ENCODE measurements around the gene KLC1.
A peak's percentile ranks its signal among the peaks of the same experiment; 100 is the strongest.

The KLC1 gene

DNA sequence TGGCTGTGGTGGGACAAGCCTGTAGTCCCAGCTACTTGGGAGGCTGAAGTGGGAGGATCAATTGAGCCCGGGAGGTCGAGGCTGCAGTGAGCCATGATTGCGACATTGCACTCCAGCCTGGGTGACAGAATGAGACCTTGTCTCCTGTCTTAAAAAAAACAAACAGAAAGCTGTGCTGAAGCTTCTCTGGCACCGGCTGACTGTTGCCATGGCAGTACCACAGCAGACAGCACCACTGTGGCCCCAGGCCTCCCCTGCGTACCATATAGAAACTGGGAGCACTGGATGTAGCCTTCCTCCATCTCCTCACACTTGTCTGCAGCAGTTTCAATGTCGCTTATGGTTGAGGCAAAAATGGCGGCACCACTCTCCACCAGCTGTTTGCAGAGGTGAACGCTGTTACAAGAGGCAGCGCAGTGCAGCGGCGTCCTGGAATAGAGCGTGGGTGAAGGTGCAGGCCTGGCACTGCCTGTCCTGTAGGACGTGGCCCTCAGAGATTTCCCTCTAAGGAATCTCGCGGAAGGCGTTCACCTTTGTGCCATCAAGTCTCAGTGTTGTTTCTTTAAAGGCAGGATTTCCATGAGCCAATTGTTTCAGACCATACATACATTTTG lies 108.5 kb downstream of the KLC1 start:
- no peak for DNase-seq

DNA sequence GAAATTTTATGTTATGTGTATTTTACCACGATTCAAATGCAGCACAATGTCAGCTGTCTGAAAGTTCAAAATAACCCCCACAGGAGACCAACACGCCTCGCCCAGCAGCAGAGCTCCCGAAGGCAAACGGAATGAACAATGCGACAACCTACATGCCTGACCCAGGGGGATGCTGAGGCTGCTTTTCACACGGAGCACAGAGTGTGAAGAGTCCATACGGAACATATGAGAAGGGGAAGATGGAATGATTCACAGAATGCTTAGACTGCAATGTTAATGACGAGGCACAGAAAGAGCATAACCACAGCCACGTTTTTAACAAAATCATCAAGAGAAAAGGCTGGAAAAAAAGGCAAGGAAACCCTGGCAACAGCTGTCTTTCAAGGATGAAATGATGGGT lies 109.2 kb downstream of the KLC1 start:
- no peak for DNase-seq

DNA sequence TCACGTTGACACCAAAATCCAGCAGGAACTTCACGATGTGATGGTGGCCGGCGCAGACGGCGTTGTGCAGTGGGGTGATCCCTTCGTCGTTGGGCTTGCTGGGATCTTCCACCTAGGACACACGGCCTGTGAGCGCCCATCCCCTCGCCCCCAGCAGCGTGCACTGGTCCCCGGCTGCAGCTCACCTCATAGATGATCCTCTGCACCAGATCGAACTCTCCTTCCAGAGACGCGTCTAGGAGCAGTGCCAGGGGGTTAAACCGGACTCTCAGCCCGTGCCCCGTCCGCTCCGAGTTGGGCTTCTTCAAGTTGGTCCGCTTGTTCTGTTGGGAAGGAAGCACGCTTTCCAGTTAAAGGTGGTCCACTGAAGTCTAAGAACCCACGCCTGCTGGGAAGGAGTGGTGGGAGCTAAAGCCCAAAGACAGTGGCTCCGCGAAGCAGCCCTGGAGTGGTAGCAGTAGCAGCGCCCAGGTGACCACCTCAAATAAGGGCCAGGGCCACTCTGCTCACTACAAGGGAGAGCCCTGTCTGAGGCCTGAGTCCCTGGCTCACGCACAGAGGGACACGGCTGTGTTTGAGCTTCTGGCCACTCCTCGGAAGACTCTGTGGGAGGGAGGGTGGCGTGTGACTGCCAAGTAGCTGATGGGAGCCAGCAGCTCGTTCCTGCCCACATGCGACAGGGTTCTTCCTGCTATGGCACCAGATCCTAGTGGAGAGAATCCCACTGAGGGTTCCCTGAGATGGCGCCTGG lies 109.9 kb downstream of the KLC1 start:
- no peak for DNase-seq

DNA sequence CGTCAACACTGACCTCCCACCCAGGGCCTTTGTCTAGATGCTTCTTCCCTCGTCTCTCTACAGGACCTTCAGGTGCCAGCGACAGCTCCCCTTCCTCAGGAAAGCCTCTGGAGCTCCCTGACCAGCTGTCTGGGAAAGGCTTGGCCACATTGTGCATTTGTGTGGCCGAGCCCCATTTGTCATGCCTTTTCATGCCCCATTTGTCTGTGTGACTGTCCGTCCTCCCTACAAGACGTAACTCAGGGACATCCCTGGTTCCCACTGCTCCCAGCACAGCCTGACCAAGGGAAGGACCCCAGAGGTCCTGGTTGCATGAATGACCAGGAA lies 110.4 kb downstream of the KLC1 start:
- DNase-seq: no peak

DNA sequence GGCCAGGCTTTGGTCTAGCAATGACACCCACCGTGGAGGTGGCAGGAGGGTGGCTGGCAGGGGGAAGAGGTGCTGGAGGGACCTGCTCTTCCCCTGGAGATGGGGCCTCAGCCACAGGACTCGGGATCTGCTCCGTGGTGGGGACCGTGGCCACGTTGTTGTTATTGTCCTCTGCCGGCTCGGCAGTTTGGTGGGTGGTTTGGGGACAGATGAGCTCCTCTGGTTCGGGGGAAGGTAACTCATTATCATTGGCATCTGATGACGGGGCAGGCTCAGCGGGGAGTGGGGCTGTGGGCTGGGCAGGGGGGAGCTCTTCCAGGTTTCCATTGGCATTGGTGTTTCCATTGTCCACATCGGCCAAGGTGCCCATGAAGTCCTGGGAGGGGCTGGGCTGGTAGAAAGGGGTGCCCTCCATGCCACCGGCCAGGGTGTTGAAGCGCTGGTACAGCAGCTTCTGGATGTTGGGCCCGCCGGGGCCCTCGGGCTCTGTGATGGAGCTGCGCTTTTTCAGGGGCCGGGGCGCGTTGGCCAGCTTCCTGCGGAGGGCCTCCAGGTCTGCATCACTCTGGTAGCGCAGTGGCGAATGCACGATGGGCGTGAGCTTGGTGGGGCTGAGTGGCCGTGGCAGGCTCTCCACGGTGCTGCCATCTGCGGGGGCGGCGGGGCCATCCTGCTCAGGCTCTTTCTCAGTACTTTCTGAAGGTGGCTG lies 110.9 kb downstream of the KLC1 start:
- no peak for DNase-seq

DNA sequence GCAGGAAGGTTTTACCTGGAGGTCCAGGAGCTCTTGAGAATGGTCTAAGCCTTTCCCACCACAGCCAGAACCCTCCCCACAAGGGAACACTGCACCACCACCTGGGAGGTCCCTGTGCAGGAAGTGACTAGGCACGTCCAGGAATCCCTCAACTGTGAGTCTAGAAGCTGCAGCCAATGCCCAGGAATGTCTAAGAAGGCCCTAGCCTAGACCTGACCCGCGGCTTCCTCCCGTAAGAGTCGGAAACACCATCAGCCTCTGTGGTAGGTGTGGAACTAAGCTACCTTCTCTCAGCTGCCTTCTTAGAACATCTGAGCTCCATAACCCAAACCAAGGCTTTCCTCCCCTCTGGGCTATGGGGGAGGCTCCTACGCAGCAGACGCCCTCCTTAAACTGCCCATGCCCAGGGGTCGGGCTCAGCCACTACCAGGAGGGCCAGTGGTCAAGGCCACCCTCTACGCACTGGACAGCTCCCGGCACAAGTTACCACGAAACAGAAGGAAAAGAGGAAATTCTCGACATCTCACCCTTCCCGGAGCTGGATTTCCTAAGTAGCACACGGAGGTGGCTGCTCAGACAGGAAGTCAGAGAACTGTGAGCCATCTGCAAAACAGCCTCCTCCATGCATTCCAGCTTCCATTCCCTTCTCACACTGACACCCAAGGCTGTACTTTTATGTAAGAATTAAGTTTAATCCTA lies 112.1 kb downstream of the KLC1 start:
- DNase-seq: no peak

DNA sequence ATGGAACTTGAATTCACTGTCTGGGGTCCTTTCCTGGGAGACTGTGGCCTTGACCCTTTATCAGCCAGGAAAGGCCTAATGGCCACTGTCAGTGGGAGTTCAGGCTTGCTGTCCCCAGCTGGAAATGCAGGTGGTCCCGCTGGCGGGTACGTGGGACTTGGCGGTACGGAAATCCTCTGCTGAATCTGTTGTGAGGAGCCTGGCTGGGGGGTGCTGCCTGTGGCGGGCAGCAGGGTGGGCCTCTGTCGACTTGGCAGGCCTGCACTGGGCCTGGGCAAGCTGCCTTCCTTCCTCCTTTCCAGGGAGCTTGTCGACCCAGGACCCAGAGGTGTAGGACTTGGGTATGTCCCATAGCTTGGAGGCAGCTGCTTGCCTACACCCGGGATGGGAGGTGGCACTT lies 112.9 kb downstream of the KLC1 start:
- no peak for DNase-seq

DNA sequence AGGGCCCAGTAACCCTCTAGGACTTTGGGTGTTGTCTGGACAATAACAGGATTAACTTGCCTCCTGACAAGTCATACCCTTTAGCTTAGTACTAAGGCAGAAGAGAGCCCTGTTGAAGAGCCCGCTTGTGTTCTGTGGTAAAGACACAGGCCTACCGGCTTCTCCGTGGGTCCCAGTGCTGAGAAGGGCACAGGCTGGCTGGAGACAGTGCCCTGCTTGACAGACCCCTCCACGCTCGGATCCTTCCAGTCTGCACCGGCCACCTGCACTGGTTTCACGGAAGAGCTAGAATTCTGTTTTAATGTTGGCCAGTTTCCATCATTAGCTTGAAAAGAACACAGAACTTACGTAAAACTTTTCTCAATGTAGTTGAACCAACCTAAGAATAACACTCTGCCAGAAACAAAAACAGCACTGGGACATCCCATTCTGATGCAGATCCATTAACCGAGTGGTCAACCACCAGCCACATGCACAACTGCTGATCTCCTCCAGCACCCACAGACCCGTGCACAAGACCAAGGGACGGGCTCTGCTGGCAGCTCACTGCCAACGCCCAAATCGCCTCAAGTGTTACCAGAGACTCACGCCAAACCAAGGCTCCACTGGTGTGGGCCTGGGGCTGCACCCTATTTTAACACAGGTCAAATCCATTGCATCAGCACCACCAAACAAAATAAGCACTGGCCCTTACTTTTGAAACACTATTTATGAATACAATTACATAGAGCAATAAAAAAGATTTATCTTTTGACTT lies 113.7 kb downstream of the KLC1 start:
- no peak for DNase-seq

DNA sequence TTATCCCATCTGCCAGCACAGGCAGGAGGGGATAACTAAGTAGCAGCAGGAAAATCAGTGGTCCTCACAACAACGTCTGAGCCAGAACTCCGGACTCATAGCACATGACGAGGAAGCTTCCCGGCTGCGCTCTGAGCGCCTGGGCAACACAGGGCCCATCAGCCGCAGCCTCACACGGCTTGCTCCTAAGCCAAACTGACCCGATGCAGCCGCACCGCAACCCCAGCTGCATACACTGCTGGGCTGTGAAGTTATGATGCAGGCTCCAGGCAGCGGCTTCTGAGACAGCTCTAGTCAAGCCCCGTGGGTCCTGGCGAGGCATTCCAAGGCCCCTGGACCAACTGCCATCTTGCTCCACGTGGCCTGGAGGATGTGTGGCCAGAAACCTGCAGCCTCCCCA lies 114.7 kb downstream of the KLC1 start:
- DNase-seq: no peak

DNA sequence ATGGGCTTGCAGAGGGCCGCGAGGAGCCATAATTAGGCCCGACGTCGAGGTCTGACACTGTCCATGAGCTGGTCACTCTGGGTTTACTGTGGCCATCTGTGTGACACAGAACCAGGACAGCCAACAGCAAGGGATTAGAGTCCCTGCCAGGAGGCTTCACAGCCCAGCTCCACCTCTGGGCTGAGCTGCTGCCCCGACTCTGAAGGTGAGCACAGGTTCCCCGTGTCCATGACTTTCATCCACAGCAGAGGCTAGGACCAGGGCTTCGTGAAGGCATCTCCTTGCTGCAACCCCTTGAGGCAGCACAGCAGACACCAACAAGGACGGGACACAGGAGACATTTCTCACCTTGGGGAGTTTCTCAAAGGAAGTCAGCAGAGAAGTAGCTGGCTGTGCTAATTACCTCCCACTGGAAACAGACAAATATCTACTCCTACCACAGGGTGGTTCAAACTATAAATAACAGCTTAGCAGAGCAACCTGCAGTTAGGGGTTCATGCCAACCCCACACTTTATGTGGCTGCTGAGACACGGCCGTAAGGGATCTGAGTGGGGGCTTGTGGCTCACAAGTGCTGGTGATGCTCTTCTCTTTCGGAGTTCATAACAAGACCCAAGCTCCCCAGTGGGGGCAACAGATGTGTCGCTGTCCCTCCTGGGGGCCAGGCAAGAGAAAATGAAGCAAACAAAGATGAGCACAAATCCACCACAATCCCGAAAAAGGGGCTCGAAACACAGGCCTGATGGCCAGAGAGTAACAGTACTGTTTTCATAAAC lies 115.8 kb downstream of the KLC1 start:
- no peak for DNase-seq

DNA sequence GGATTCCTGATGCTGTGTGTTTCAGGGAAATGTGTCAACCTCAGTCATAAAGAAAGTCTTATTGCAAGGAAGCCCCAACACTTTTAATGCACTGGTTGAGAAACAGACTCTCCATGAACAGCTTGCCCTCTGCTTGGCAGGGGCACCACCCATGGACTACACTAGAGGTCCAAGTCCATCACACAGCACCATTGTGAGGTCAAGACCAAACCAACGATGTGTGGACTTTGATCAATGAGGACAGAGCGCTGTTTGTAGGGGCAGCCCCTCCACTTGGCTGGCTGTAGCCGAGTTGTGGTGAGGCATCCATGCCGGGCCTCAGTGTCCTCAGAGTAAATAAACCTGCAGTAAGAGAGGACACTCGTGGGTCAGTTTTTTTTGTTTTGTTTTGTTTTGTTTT lies 116.4 kb downstream of the KLC1 start:
- no peak for DNase-seq

DNA sequence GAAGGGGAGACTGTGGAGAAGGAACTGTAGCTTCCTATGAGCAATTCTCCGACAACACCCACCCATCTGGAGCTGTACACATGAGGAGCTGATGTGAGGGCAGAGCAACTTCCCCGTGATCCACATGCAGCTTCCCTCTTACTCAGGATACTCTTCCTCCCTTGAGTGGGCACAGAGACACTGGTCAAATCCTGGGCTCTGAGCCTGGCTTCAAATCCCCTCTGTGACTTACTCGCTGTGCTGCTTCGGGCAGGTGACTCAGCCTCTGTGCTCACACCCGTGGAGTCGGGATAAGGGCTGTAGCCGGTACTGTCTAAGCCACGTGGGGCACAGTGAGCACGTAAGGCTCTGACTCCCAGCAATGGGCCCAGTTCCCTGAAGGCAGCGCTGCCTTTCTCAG lies 117.7 kb downstream of the KLC1 start:
- no peak for DNase-seq

DNA sequence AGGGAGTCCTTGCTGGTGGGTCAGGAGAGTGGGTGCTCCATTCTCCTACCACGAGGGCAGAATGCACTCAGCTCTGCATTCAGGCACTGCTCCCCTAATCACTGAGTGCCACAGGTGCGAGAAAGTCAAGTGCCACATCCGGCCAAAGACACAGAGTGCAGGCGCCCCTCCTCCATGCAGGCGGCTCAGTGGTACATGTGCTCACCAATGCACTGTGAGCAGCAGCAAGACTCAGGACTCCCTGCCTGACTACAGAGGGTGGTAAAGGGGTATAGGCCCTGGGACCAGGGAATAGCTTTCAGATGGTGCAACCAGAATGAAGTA lies 119.5 kb downstream of the KLC1 start:
- DNase-seq: peak; percentile 64

DNA sequence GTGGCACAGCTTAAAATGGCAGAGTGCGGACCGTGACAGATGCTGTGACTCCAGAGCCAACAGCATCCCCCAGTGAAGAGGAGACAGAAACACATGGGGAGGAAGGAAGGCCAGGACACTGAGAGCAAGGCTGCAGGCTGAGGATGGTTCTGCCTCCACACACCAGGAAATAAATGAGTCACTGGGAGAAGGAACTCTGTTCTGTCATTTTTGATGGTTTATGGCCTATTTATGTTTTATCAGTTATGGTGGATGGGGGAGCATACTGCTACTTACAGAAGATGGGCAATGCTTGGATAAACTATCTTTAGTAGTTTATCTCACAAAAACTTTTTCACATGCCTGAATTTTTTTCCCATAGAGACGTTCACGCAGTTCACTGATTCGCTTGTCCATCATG lies 120.4 kb downstream of the KLC1 start:
- no peak for DNase-seq

DNA sequence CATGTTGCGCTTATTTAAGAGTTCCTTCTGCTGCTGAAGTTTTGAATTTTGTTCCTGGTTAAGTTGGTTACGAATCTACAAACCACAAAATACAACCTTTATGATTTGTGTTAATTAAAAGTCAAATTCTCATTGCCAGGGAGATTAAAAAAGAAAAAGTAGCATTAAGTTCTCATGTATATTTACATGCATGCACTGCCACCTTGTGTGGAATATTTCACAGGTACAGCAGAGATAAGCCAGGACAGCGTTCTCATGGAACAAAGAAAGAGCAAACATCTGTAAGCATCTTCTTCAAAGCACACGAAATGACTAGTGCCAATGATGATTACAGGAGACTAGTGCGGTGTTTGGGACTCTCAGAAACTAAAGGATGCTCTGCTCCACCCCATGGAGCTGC lies 120.8 kb downstream of the KLC1 start:
- no peak for DNase-seq

Data from activated CD4-positive, alpha-beta T cell treated with anti-CD3 and anti-CD28 coated beads, Interleukin-2, Interleukin-6, amounts not matched to agents 100 ng/mL and 50 ng/mL, durations not matched to agents 16 hours and 8 hours (primary cell).